Subcutaneous adipose tissue (tissue), 4 donors: ENCODE results near the gene FRY. TPM values are rescaled to one million over a fixed set of nuclear protein-coding genes. Genes with fewer than 3 reads are reported as not detected.

Source experiments
- CTCF ChIP-seq: fragments of 450-650 bp; IDR thresholded peaks from one replicate; pipeline ENCODE4 v1.5.1; 2016; ENCODE audit warnings: low read depth, mild to moderate bottlenecking, control low read depth, antibody characterized with exemption, moderate library complexity
- total RNA-seq, 4 donors: library from RNA; depleted of rRNA; stranded (reverse); fragments of >200 nt; gene quantifications; one replicate each; pipeline ENCODE4 v1.1.0, GENCODE V29; 2016

The FRY gene
- total RNA-seq, 4 donors from 2014 or later: 26.2 to 71.6 (median 41.1) TPM

GRCh38 chr13:32203736-32204135 is 172.2 kb downstream of the FRY start:
- no peak for TF ChIP-seq CTCF

- TF ChIP-seq CTCF: no peak
Measured at GRCh38 chr13:32205431-32206096, 174.0 kb downstream of the FRY start.

- TF ChIP-seq CTCF: no peak
Measured at GRCh38 chr13:32206097-32206740, 174.6 kb downstream of the FRY start.

DNA sequence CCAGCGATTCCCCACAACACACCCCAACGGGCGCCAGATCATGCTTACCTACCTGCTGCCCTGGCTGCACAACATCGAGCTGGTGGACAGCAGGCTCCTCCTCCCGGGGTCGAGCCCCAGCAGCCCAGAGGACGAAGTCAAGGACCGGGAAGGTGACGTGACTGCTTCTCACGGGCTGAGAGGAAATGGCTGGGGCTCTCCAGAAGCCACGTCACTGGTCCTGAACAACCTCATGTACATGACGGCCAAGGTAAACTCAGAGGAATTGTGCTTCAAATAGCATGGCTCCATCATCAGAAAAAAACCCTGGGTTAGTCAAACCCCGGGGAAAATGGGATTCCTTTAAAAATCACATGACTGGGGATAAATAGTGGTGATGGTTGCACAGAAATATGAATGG is 177.3 kb downstream of the FRY start:
- no peak for TF ChIP-seq CTCF

DNA sequence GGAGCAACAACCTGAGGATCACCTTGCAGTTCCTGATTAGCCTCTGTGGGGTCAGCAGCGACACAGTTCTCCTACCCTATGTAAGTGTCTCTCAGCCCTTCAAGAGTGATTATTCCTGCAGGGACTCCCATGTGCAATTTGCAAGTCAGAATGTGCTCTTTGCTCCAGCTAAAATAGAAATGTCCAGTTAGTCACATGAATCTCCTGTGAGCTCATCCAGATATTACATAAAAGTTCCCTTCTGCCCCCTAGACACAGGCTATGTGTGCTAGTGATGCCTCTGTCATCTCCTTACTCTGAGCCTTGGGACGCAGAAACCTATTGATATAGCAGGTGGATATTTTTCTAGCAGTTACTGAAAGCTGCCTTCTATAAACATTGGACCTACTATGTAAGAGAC is 178.1 kb downstream of the FRY start:
- TF ChIP-seq CTCF: no peak

DNA sequence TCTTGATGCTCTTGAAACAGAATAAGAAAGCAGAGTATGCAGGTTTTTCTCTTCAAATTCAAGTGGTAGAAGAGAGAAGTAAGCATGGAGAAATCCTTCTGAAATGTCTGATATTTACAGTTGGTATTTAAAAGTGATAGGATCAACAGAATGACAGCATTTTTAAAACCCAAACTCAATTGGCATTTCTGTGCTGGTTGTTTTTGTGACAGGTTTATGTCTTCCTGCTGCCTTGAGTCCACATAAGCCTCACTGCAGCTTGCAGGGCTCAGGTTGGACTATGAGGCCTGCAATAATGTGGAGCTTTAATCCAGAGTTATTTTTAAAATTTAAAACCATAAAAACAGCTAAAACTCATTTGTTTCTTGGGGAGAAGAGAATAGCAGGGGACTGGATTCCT is 178.5 kb downstream of the FRY start:
- TF ChIP-seq CTCF: no peak

- no peak for TF ChIP-seq CTCF
Measured at GRCh38 chr13:32211813-32212212, 180.2 kb downstream of the FRY start.
